H9 (cell line): ENCODE data around the gene LST1. TPM values are rescaled to one million over a fixed set of nuclear protein-coding genes. Genes with fewer than 3 reads are reported as not detected.

Source experiments
- DNase-seq: peaks from one replicate; pipeline ENCODE4 v3.0.0-alpha.2; 2017
- H2AFZ ChIP-seq: one replicate; pipeline ENCODE4 v1.6.1; 2013; ENCODE audit warnings: mild to moderate bottlenecking, low read length, control low read depth, moderate library complexity
- H2AK5ac ChIP-seq: 2 replicates; pipeline ENCODE4 v1.6.1; 2013; ENCODE audit warnings: low read length, control low read depth, mixed read lengths; ENCODE audit not compliant: insufficient read length
- H2BK120ac ChIP-seq: one replicate; pipeline ENCODE4 v1.6.1; 2013; ENCODE audit warnings: low read depth, mild to moderate bottlenecking, low read length, control low read depth, inconsistent platforms; ENCODE audit not compliant: poor library complexity, severe bottlenecking
- H2BK12ac ChIP-seq: 2 replicates; pipeline ENCODE4 v1.6.1; 2013; ENCODE audit warnings: low read length, control low read depth, mixed read lengths, low read depth; ENCODE audit not compliant: insufficient read length
- H2BK15ac ChIP-seq: 2 replicates; pipeline ENCODE4 v1.6.1; 2013; ENCODE audit warnings: low read depth, low read length, control low read depth
- H2BK20ac ChIP-seq: one replicate; pipeline ENCODE4 v1.6.1; 2013; ENCODE audit warnings: low read depth, mild to moderate bottlenecking, low read length, control low read depth, inconsistent platforms; ENCODE audit not compliant: poor library complexity, severe bottlenecking
- H2BK5ac ChIP-seq: 2 replicates; pipeline ENCODE4 v1.6.1; 2013; ENCODE audit warnings: low read length, control low read depth, mixed read lengths; ENCODE audit not compliant: insufficient read length
- H3K14ac ChIP-seq: 2 replicates; pipeline ENCODE4 v1.6.1; 2013; ENCODE audit warnings: low read length, control low read depth; ENCODE audit not compliant: insufficient read depth
- H3K18ac ChIP-seq: 2 replicates; pipeline ENCODE4 v1.6.1; 2013; ENCODE audit warnings: low read depth, mild to moderate bottlenecking, mixed read lengths, low read length, control low read depth; ENCODE audit not compliant: insufficient read length
- H3K23ac ChIP-seq: 2 replicates; pipeline ENCODE4 v1.6.1; 2013; ENCODE audit warnings: low read length, control low read depth, mixed read lengths, low read depth; ENCODE audit not compliant: insufficient read length
- H3K23me2 ChIP-seq: 2 replicates; pipeline ENCODE4 v1.6.1; 2013; ENCODE audit warnings: low read depth, mild to moderate bottlenecking, mixed read lengths, low read length, control low read depth; ENCODE audit not compliant: insufficient read length, poor library complexity, severe bottlenecking
- H3K27ac ChIP-seq: 2 replicates; pipeline ENCODE4 v1.5.1; 2013; ENCODE audit warnings: low read length, control low read depth, mixed read lengths, low read depth; ENCODE audit not compliant: insufficient read length
- H3K27me3 ChIP-seq: 2 replicates; pipeline ENCODE4 v1.6.1; 2013; ENCODE audit warnings: low read length, control low read depth, inconsistent platforms; ENCODE audit not compliant: insufficient read depth
- H3K4ac ChIP-seq: 2 replicates; pipeline ENCODE4 v1.6.1; 2013; ENCODE audit warnings: low read depth, mild to moderate bottlenecking, control low read depth, inconsistent platforms, low read length, moderate library complexity
- H3K4me1 ChIP-seq: 2 replicates; pipeline ENCODE4 v1.6.1; 2013; ENCODE audit warnings: low read length, control low read depth, inconsistent platforms; ENCODE audit not compliant: insufficient read depth
- H3K4me2 ChIP-seq: 2 replicates; pipeline ENCODE4 v1.6.1; 2013; ENCODE audit warnings: low read length, control low read depth, mixed read lengths; ENCODE audit not compliant: insufficient read length, insufficient read depth
- H3K56ac ChIP-seq: 2 replicates; pipeline ENCODE4 v1.6.1; 2013; ENCODE audit warnings: low read depth, mild to moderate bottlenecking, mixed read lengths, low read length, control low read depth; ENCODE audit not compliant: insufficient read length
- H3K79me1 ChIP-seq: 2 replicates; pipeline ENCODE4 v1.6.1; 2013; ENCODE audit warnings: low read depth, mild to moderate bottlenecking, moderate library complexity, low read length, control low read depth, inconsistent platforms; ENCODE audit not compliant: insufficient read depth, poor library complexity, severe bottlenecking
- H3K79me2 ChIP-seq: 2 replicates; pipeline ENCODE4 v1.6.1; 2013; ENCODE audit warnings: low read length, control low read depth, inconsistent platforms; ENCODE audit not compliant: insufficient read depth
- H3K9ac ChIP-seq: 2 replicates; pipeline ENCODE4 v1.6.1; 2013; ENCODE audit warnings: low read length, control low read depth, mixed read lengths; ENCODE audit not compliant: insufficient read length; ENCODE audit errors: extremely low read depth
- H3K9me3 ChIP-seq: one replicate; pipeline ENCODE4 v1.6.1; 2013; ENCODE audit warnings: low read depth, low read length, inconsistent platforms; ENCODE audit not compliant: control insufficient read depth
- H3T11ph ChIP-seq: one replicate; pipeline ENCODE4 v1.6.1; 2013; ENCODE audit warnings: mild to moderate bottlenecking, low read length, control low read depth, inconsistent platforms
- H4K20me1 ChIP-seq: one replicate; pipeline ENCODE4 v1.6.1; 2013; ENCODE audit not compliant: control insufficient read depth, insufficient read length, insufficient read depth
- H4K5ac ChIP-seq: 2 replicates; pipeline ENCODE4 v1.6.1; 2013; ENCODE audit warnings: low read depth, mild to moderate bottlenecking, mixed read lengths, low read length, control low read depth; ENCODE audit not compliant: insufficient read length
- H4K8ac ChIP-seq: replicated peaks from 2 replicates; pipeline ENCODE4 v1.6.1; 2013; ENCODE audit warnings: low read length, control low read depth, mixed read lengths, low read depth; ENCODE audit not compliant: insufficient read length
- H4K91ac ChIP-seq: 2 replicates; pipeline ENCODE4 v1.6.1; 2013; ENCODE audit warnings: low read depth, mild to moderate bottlenecking, moderate library complexity, mixed read lengths, low read length, control low read depth; ENCODE audit not compliant: insufficient read length
- H3K27ac Mint-ChIP-seq, 3 experiments: 2 replicates in 2 of 3; 3 replicates in 1 of 3; pipeline ENCODE4 v1.8.0; 2020 to 2021; ENCODE audit warnings: mixed read lengths in 3 of 3, mild to moderate bottlenecking in 1 of 3, moderate library complexity in 1 of 3
- H3K27me3 Mint-ChIP-seq: 2 replicates; pipeline ENCODE4 v1.8.0; 2021; ENCODE audit warnings: low read depth, mild to moderate bottlenecking, moderate library complexity, mixed read lengths
- H3K36me3 Mint-ChIP-seq, 3 experiments: 2 replicates in 2 of 3; 3 replicates in 1 of 3; pipeline ENCODE4 v1.8.0; 2020 to 2021; ENCODE audit warnings: low read depth in 3 of 3, mixed read lengths in 3 of 3; ENCODE audit not compliant: insufficient read depth in 1 of 3
- H3K4me1 Mint-ChIP-seq, 2 experiments: 2 replicates each; pipeline ENCODE4 v1.8.0; 2020; ENCODE audit warnings: mixed read lengths in 2 of 2
- H3K4me3 Mint-ChIP-seq, 2 experiments: 2 replicates in 1 of 2; 3 replicates in 1 of 2; pipeline ENCODE4 v1.8.0; 2020 to 2021; ENCODE audit warnings: mild to moderate bottlenecking in 2 of 2, mixed read lengths in 2 of 2, moderate library complexity in 1 of 2
- H3K9me3 Mint-ChIP-seq, 2 experiments: 2 replicates in 1 of 2; 3 replicates in 1 of 2; pipeline ENCODE4 v1.8.0; 2020; ENCODE audit warnings: mild to moderate bottlenecking in 2 of 2, mixed read lengths in 2 of 2, moderate library complexity in 1 of 2
- CTCF ChIP-seq: fragments of 200-600 bp; sonication (generic); conservative IDR thresholded peaks from 3 replicates; pipeline ENCODE4 v1.8.0; 2021; ENCODE audit warnings: antibody characterized with exemption, mild to moderate bottlenecking
- WGBS: extraction: QIAGEN DNeasy Blood & Tissue Kit; methylation state at CpG from one replicate; pipeline ENCODE4 v1.1.7; 2013; ENCODE audit warnings: missing lambda C conversion rate, low lambda C conversion rate, mixed read lengths; ENCODE audit not compliant: insufficient read length; ENCODE audit errors: extremely low coverage; 5-methylcytosine and 5-hydroxymethylcytosine counted together
- total RNA-seq: library from RNA; stranded (reverse); gene quantifications from 2 replicates; pipeline ENCODE4 v1.2.1, GENCODE V29; 2021

LST1 gene
- total RNA-seq, 1 experiment from 2014 or later = not detected

- no peak within 1 kb of the TSS for H2BK20ac ChIP-seq
- no peak within 1 kb of the TSS for H3T11ph ChIP-seq
- no peak within 1 kb of the TSS for H3K4ac ChIP-seq
- Mint-ChIP-seq H3K9me3 (no peaks in the 10 kb centered on the region), H3K27ac (peak within 1 kb of the TSS; percentile 37 to 94 (median 78); a peak in 5 of 7 replicates), H3K4me1 (peaks cover 21 to 29% of the 10 kb centered on the region in 2 experiments), H3K4me3 (peak within 1 kb of the TSS in 1 of 2 experiments; percentile 29; a peak in 1 of 5 replicates), H3K27me3 (no peaks in the 10 kb centered on the region), H3K36me3 (no peaks in the 10 kb centered on the region; a peak in 1 of 7 replicates)
- no peak within 1 kb of the TSS for H4K5ac ChIP-seq
- H4K91ac ChIP-seq = no peak within 1 kb of the TSS
- peaks cover 14% of the 10 kb centered on the region; the same call in 1 of the 2 replicates for H3K4me1 ChIP-seq
- H3K4me2 ChIP-seq = no peak within 1 kb of the TSS
- H3K14ac ChIP-seq = peak within 1 kb of the TSS; percentile 15; the same call in 1 of the 2 replicates
- no CpG with 5 or more reads among the region's 6 CpGs for WGBS
- no peaks in the 10 kb centered on the region for H3K23me2 ChIP-seq
- no peaks in the 10 kb centered on the region for H3K9me3 ChIP-seq
- no peak for DNase-seq
- TF ChIP-seq CTCF = no peak
- no peak within 1 kb of the TSS for H3K27ac ChIP-seq
- H4K20me1 ChIP-seq = no peaks in the 10 kb centered on the region
- no peak within 1 kb of the TSS for H3K23ac ChIP-seq
- no peak within 1 kb of the TSS for H2AFZ ChIP-seq
- H3K79me1 ChIP-seq = no peaks in the 10 kb centered on the region
- no peak within 1 kb of the TSS for H3K56ac ChIP-seq
- no peak within 1 kb of the TSS for H2BK5ac ChIP-seq
- 0 out of 2 replicates have a peak within 1 kb of the TSS, but pooled peaks have one; percentile 52 for H2BK15ac ChIP-seq
- peak within 1 kb of the TSS; percentile 72 for H3K18ac ChIP-seq
- H2AK5ac ChIP-seq = no peak within 1 kb of the TSS
- no peak within 1 kb of the TSS for H2BK12ac ChIP-seq
- H4K8ac ChIP-seq = no peak within 1 kb of the TSS
- H3K27me3 ChIP-seq = no peaks in the 10 kb centered on the region
- H2BK120ac ChIP-seq = no peak within 1 kb of the TSS
- H3K9ac ChIP-seq = peak within 1 kb of the TSS; percentile 40
- H3K79me2 ChIP-seq = no peaks in the 10 kb centered on the region
Observed at GRCh38 chr6:31614684-31615578, 28.9 kb downstream of the LST1 start, which contains the start of gene AIF1. AIF1 (plus strand) TSS chr6:31615234; CDS start chr6:31615330, 96 bp downstream.
